Measurements from ENCODE around the gene CUX1.

GRCh38 chr7:102241431-102241830 is 424.0 kb downstream of the CUX1 start:
- TF ChIP-seq CTCF (IDR thresholded peaks at IDR 0.05) (no peak), EZH2 (IDR thresholded peaks at IDR 0.05) (no peak), EZH2phosphoT487 (IDR thresholded peaks at IDR 0.05) (no peak)

Data from neural progenitor cell (in vitro differentiated cells).